Measurements from ENCODE around the gene KCNG2. TPM values are rescaled to one million over a fixed set of nuclear protein-coding genes. Genes with fewer than 3 reads are reported as not detected.

The KCNG2 gene
- total and polyA plus RNA-seq, 2 of the 8 experiments (the other 6 are each of a cell fraction or from before 2014, with no cell fraction given) = 0.19 to 0.74 TPM

DNA sequence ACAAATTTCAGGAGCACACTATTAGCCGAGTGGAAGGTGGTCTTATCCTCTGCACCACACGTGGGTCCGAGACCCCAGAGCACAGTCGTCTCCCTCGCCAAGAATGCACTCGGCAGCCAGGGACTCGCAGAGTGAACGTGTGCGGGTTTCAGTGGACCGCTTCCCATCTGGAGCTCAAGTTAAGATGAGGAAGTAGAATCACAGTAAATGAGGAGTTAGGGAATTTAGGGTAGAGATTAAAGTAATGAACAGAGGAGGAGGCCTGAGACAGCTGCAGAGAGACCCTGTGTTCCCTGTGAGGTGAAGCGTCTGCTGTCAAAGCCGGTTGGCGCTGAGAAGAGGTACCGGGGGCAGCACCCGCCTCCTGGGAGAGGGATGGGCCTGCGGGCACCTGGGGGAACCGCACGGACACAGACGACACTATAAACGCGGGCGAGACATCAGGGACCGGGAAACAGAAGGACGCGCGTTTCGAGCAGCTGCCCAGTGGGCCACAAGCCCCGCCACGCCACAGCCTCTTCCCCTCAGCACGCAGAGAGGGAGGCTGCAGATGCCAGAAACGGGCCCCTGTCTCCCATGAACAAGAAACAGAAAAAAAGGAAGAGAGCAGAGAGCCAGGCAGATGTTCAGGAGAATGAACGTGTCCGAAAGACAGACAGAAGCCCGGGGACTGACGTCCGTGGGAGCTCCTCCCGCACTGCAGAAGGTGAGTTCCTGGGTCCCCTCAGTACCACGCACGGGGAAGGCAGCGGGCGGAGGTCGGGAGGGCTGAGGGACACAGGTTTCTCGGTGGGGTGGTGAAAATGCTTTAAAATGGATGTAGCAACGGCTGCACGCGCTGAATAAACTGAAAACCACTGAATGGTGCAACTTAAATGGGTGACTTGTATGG lies 5.4 kb upstream of the KCNG2 start:
- no peak overlapping the region for H3K23ac ChIP-seq (ENCODE audit: insufficient read length)
- H3K23me2 ChIP-seq (ENCODE audit: low read depth, low read length) = peaks cover 8% of the 10 kb centered on the region
- peaks cover 23 to 45% (median 38%) of the 10 kb centered on the region in 4 experiments for H3K27me3 ChIP-seq (replicated peaks in 1 of 4; ENCODE audit: control insufficient read depth in 3 of 4, extremely low read depth in 1 of 4, insufficient read depth in 3 of 4, low read length in 3 of 4)
- FAIRE-seq = no peak
- no peak overlapping the region for H2AK5ac ChIP-seq (ENCODE audit: low read depth, low read length)
- no peak overlapping the region for H4K91ac ChIP-seq (replicated peaks; ENCODE audit: insufficient read length, low read length)
- peaks cover 1 to 7% of the 10 kb centered on the region in 2 experiments for H4K20me1 ChIP-seq (replicated peaks in 1 of 2; ENCODE audit: control insufficient read depth in 1 of 2, insufficient read depth in 2 of 2, low read length in 2 of 2)
- no peak overlapping the region for H2BK5ac ChIP-seq (ENCODE audit: low read depth, low read length)
- no peaks in the 10 kb centered on the region for H3K79me2 ChIP-seq (ENCODE audit: control insufficient read depth in 1 of 2, insufficient read depth in 2 of 2, low read length in 2 of 2)
- 86% methylated on average over 38 of the region's 46 CpGs; no CpG with 5 or more reads in 1 of the 2 experiments for WGBS, 2 experiments (ENCODE audit: extremely low coverage in 1 of 2, insufficient coverage in 1 of 2, insufficient read length in 1 of 2, insufficient replicate concordance in 2 of 2, low coverage in 1 of 2, low lambda C conversion rate in 2 of 2, missing lambda C conversion rate in 1 of 2)
- ChIA-PET CTCF (ENCODE audit: partially characterized antibody) (interaction anchor here (0.6 to 1.5 kb wide), 5 partner anchors 7 to 137 kb away, joined by 3 to 4 read pairs (median 3); no protein-coding TSS in a partner anchor), POLR2A (ENCODE audit: partially characterized antibody) (no interaction called here)
- no peak overlapping the region for H2AFZ ChIP-seq (ENCODE audit: low read length)
- H3K56ac ChIP-seq (replicated peaks; ENCODE audit: insufficient read length, low read depth, low read length) = no peak overlapping the region
- H2BK120ac ChIP-seq (replicated peaks; ENCODE audit: low read depth, low read length) = no peak overlapping the region
- H3K9me3 ChIP-seq (ENCODE audit: insufficient read depth in 2 of 2, low read depth in 1 of 2, low read length in 1 of 2) = no peaks in the 10 kb centered on the region; a peak in 1 of 4 replicates
- no peak overlapping the region for H2BK15ac ChIP-seq (ENCODE audit: low read length)
- no peak for DNase-seq (ENCODE audit: low read depth in 1 of 2, low spot score in 2 of 2)
- H3K79me1 ChIP-seq (ENCODE audit: low read depth, low read length) = peaks cover 4% of the 10 kb centered on the region; the same call in 1 of the 2 replicates
- no peak overlapping the region for H3K4ac ChIP-seq (replicated peaks; ENCODE audit: insufficient read length, low read depth, low read length)
- no peak overlapping the region for H3K14ac ChIP-seq (ENCODE audit: insufficient read length)
- H3K4me1 ChIP-seq (replicated peaks in 1 of 4; ENCODE audit: control insufficient read depth in 3 of 4, insufficient read depth in 4 of 4, low read length in 3 of 4) = peaks cover 0 to 5% (median 1%) of the 10 kb centered on the region in 4 experiments; a peak in 3 of 7 replicates
- H3K9ac ChIP-seq (replicated peaks in 1 of 4; ENCODE audit: extremely low read depth in 1 of 4, low read depth in 3 of 4, low read length in 3 of 4) = no peak overlapping the region
- H4K5ac ChIP-seq (ENCODE audit: insufficient read length, low read depth, low read length) = no peak overlapping the region
- H3K36me3 ChIP-seq (ENCODE audit: control insufficient read depth in 2 of 4, insufficient read depth in 4 of 4, low read length in 3 of 4) = no peaks in the 10 kb centered on the region; a peak in 1 of 8 replicates
- no peak overlapping the region for H2BK20ac ChIP-seq (ENCODE audit: low read length)
- H2BK12ac ChIP-seq (ENCODE audit: low read depth, low read length) = no peak overlapping the region
- H4K8ac ChIP-seq (ENCODE audit: extremely low read depth, insufficient read depth, low read length) = no peak overlapping the region; the same call in 1 of the 2 replicates
- no peak overlapping the region for H3K27ac ChIP-seq (ENCODE audit: low read depth, low read length)
- H3K4me3 ChIP-seq (ENCODE audit: extremely low read depth in 1 of 4, insufficient read depth in 2 of 4, low read depth in 3 of 4, low read length in 4 of 4) = no peak overlapping the region
- no peak overlapping the region for H3K4me2 ChIP-seq (ENCODE audit: insufficient read depth in 1 of 2, low read depth in 2 of 2, low read length in 2 of 2)
- H3K18ac ChIP-seq (ENCODE audit: extremely low read depth, low read length) = no peak overlapping the region
- TF ChIP-seq TAF7 (optimal IDR thresholded peaks at IDR 0.05; ENCODE audit: borderline replicate concordance, low read depth, low read length) = no peak
- TF ChIP-seq JUND (IDR thresholded peaks at IDR 0.05; ENCODE audit: low read length) = no peak
- TF ChIP-seq KDM4A (IDR thresholded peaks at IDR 0.05; ENCODE audit: low read depth, low read length, severe bottlenecking) = no peak
- TF ChIP-seq RNF2 (IDR thresholded peaks at IDR 0.05; ENCODE audit: borderline replicate concordance, low read depth, low read length, missing control alignments, poor library complexity, severe bottlenecking) = no peak
- no peak for TF ChIP-seq EGR1 (IDR thresholded peaks at IDR 0.05; ENCODE audit: borderline replicate concordance, low read depth, low read length)
- TF ChIP-seq POU5F1 (IDR thresholded peaks at IDR 0.05; ENCODE audit: low read depth, low read length) = no peak
- no peak for TF ChIP-seq TCF12 (IDR thresholded peaks at IDR 0.05; ENCODE audit: low read depth, low read length)
- TF ChIP-seq KDM1A (IDR thresholded peaks at IDR 0.05; ENCODE audit: borderline replicate concordance, low read length) = no peak
- TF ChIP-seq EP300 (IDR thresholded peaks at IDR 0.05; ENCODE audit: borderline replicate concordance in 1 of 2, low read depth in 2 of 2, low read length in 2 of 2) = no peak
- no peak for TF ChIP-seq PHF8 (conservative IDR thresholded peaks at IDR 0.05; ENCODE audit: low read depth, low read length)
- no peak for TF ChIP-seq TBP (IDR thresholded peaks at IDR 0.05; ENCODE audit: low read depth, low read length)

All from H1 (cell line).